ENCODE results near the gene LHB. TPM values are rescaled to one million over a fixed set of nuclear protein-coding genes. Genes with fewer than 3 reads are reported as not detected.

The LHB gene
- total RNA-seq, 2 experiments from 2014 or later = 1.1 TPM; not detected in 1

GRCh38 chr19:48970923-48971395, 45.9 kb downstream of the LHB start:
- no peaks in the 10 kb centered on the region for H4K20me1 ChIP-seq (ENCODE audit: insufficient read depth, low read length)
- POLR2A ChIA-PET = interaction anchor here (1.2 kb wide), 1 partner anchor 22 kb away, joined by 3 read pairs; the partner anchor contains the start of genes GYS1 and RUVBL2
- intact Hi-C loops (cut with micrococcal nuclease; ENCODE audit: unreplicated experiment) = loop anchor here (1.0 to 5.0 kb wide), 3 partner anchors 134 to 324 kb away; partner anchors contain the start of gene CA11
- H3K36me3 ChIP-seq (ENCODE audit: insufficient read depth, low read length) = peaks cover 52% of the 10 kb centered on the region
- CTCF ChIA-PET (ENCODE audit: unreplicated experiment) = interaction anchor here (0.5 to 1.7 kb wide), 4 partner anchors 76 to 183 kb away, joined by 3 to 5 read pairs (median 4); partner anchors contain the start of gene HSD17B14
- H3K79me2 ChIP-seq (ENCODE audit: insufficient read depth, low read depth, low read length) = peaks cover 10% of the 10 kb centered on the region; the same call in 1 of the 2 replicates
- BruUV-seq (replicated peaks) = no TSS peak
- H3K4me2 ChIP-seq (ENCODE audit: low read length) = no peak overlapping the region
- peaks cover 41% of the 10 kb centered on the region for H3K4me1 ChIP-seq (ENCODE audit: insufficient read depth, low read length, poor library complexity, severe bottlenecking)
- H3K27ac ChIP-seq (ENCODE audit: low read depth, low read length, poor library complexity, severe bottlenecking) = no peak overlapping the region
- H3K4me3 ChIP-seq (ENCODE audit: low read depth, low read length, poor library complexity, severe bottlenecking) = no peak overlapping the region
- H2AFZ ChIP-seq (ENCODE audit: low read length) = no peak overlapping the region
- no peaks in the 10 kb centered on the region for H3K9me2 ChIP-seq (ENCODE audit: insufficient read depth, low read length)
- peak; percentile 90 for DNase-seq (ENCODE audit: low spot score)
- TF ChIP-seq CTCF (conservative IDR thresholded peaks at IDR 0.05; ENCODE audit: low read length) (peak; percentile 96), EZH2phosphoT487 (IDR thresholded peaks at IDR 0.05; ENCODE audit: borderline replicate concordance, low read depth, low read length) (no peak)
- no peaks in the 10 kb centered on the region for H3K9me3 ChIP-seq (ENCODE audit: low read length)

- Histone ChIP-seq H3K4me1 (ENCODE audit: insufficient read depth, low read length, poor library complexity, severe bottlenecking) (peaks cover 41% of the 10 kb centered on the region), H2AFZ (ENCODE audit: low read length) (no peak overlapping the region), H3K9me3 (ENCODE audit: low read length) (no peaks in the 10 kb centered on the region), H3K4me3 (ENCODE audit: low read depth, low read length, poor library complexity, severe bottlenecking) (no peak overlapping the region), H3K79me2 (ENCODE audit: insufficient read depth, low read depth, low read length) (peaks cover 11% of the 10 kb centered on the region; the same call in 1 of the 2 replicates), H4K20me1 (ENCODE audit: insufficient read depth, low read length) (no peaks in the 10 kb centered on the region), H3K4me2 (ENCODE audit: low read length) (no peak overlapping the region), H3K36me3 (ENCODE audit: insufficient read depth, low read length) (peaks cover 53% of the 10 kb centered on the region), H3K27ac (ENCODE audit: low read depth, low read length, poor library complexity, severe bottlenecking) (peak overlapping the region; percentile 24), H3K9me2 (ENCODE audit: insufficient read depth, low read length) (no peaks in the 10 kb centered on the region)
- no peak for DNase-seq (ENCODE audit: low spot score)
- TF ChIP-seq EZH2phosphoT487 (IDR thresholded peaks at IDR 0.05; ENCODE audit: borderline replicate concordance, low read depth, low read length) (no peak), CTCF (conservative IDR thresholded peaks at IDR 0.05; ENCODE audit: low read length) (no peak)
- intact Hi-C loops (cut with micrococcal nuclease; ENCODE audit: unreplicated experiment) = loop anchor here (2.0 to 5.0 kb wide), 2 partner anchors 175 to 323 kb away; partner anchors contain the start of gene CA11
- CTCF ChIA-PET (ENCODE audit: unreplicated experiment) = interaction anchor here (0.5 to 1.7 kb wide), 4 partner anchors 75 to 182 kb away, joined by 3 to 5 read pairs (median 4); partner anchors contain the start of gene HSD17B14
- POLR2A ChIA-PET = interaction anchor here (1.2 kb wide), 1 partner anchor 23 kb away, joined by 3 read pairs; the partner anchor contains the start of genes GYS1 and RUVBL2
- BruUV-seq (replicated peaks) = no TSS peak
Measured at GRCh38 chr19:48970139-48970766, 46.6 kb downstream of the LHB start.
